Bronchial epithelial cell (primary cell): ENCODE results near the gene SLC25A33. TPM values are rescaled to one million over a fixed set of nuclear protein-coding genes. Genes with fewer than 3 reads are reported as not detected.

Source experiments
- DNase-seq: peaks from one replicate; pipeline ENCODE4 v3.0.0-alpha.2; 2010; ENCODE audit warnings: low read depth
- FAIRE-seq: peaks from 2 replicates; lab custom pipeline; 2011; peaks lifted over from hg19 to GRCh38; lab: Jason Lieb, UNC
- H3K27me3 ChIP-seq: 2 replicates; pipeline ENCODE4 v1.5.1; 2011; ENCODE audit warnings: low read length; ENCODE audit not compliant: control insufficient read depth, insufficient read depth
- H3K36me3 ChIP-seq: 2 replicates; pipeline ENCODE4 v1.5.1; 2011; ENCODE audit warnings: low read length; ENCODE audit not compliant: control insufficient read depth, insufficient read depth
- H3K4me3 ChIP-seq: 2 replicates; pipeline ENCODE4 v1.5.1; 2011; ENCODE audit warnings: mild to moderate bottlenecking, low read depth, low read length, control low read depth
- CTCF ChIP-seq: IDR thresholded peaks from 2 replicates; pipeline ENCODE4 v1.5.1; 2011; ENCODE audit warnings: mild to moderate bottlenecking, moderate library complexity, low read length, control low read depth, inconsistent platforms; ENCODE audit not compliant: insufficient read depth, severe bottlenecking
- total RNA-seq: library from RNA; depleted of rRNA; stranded (reverse); fragments of >200 nt; gene quantifications from 2 replicates; pipeline ENCODE4 v1.2.1, GENCODE V29; 2014

Gene SLC25A33
- total RNA-seq, 1 donor from 2014 or later: 9.5 TPM

GRCh38 chr1:9518454-9518998 lies 20.7 kb upstream of the SLC25A33 start:
- Histone ChIP-seq H3K27me3 (no peaks in the 10 kb centered on the region), H3K4me3 (no peak overlapping the region), H3K36me3 (no peaks in the 10 kb centered on the region)
- DNase-seq: no peak
- FAIRE-seq: no peak
- no peak for TF ChIP-seq CTCF

- FAIRE-seq (no peak), DNase-seq (no peak)
These were observed 18.9 kb upstream of the SLC25A33 start for GRCh38 chr1:9520411-9520810.

GRCh38 chr1:9529190-9529589 lies 10.1 kb upstream of the SLC25A33 start:
- FAIRE-seq (no peak), DNase-seq (peak; percentile 13)
- no peak overlapping the region for H3K4me3 ChIP-seq
- H3K27me3 ChIP-seq: no peaks in the 10 kb centered on the region
- H3K36me3 ChIP-seq: no peaks in the 10 kb centered on the region
- no peak for TF ChIP-seq CTCF

More at GRCh38 chr1:9520411-9520810, 18.9 kb upstream of the SLC25A33 start:
- H3K27me3 ChIP-seq: no peaks in the 10 kb centered on the region
- no peaks in the 10 kb centered on the region for H3K36me3 ChIP-seq
- no peak overlapping the region for H3K4me3 ChIP-seq
- TF ChIP-seq CTCF: no peak

- TF ChIP-seq CTCF: no peak
- no peak overlapping the region for H3K4me3 ChIP-seq
- FAIRE-seq (no peak), DNase-seq (no peak)
- no peaks in the 10 kb centered on the region for H3K36me3 ChIP-seq
- H3K27me3 ChIP-seq: no peaks in the 10 kb centered on the region
These were observed 8.9 kb upstream of the SLC25A33 start for GRCh38 chr1:9530320-9530719.

- TF ChIP-seq CTCF: no peak
- Histone ChIP-seq H3K36me3 (no peaks in the 10 kb centered on the region), H3K27me3 (no peaks in the 10 kb centered on the region), H3K4me3 (no peak overlapping the region)
- FAIRE-seq (no peak), DNase-seq (no peak)
These were observed 4.3 kb upstream of the SLC25A33 start for GRCh38 chr1:9534953-9535352.

GRCh38 chr1:9536301-9536700 lies 3.0 kb upstream of the SLC25A33 start:
- no peak overlapping the region for H3K4me3 ChIP-seq
- no peak for TF ChIP-seq CTCF
- no peaks in the 10 kb centered on the region for H3K36me3 ChIP-seq
- DNase-seq (no peak), FAIRE-seq (no peak)
- H3K27me3 ChIP-seq: no peaks in the 10 kb centered on the region
